K562 (cell line): ENCODE data around the gene TIMM17A. TPM values are rescaled to one million over a fixed set of nuclear protein-coding genes. Genes with fewer than 3 reads are reported as not detected.

Source experiments
- BDP1 ChIP-seq: IDR thresholded peaks from 3 replicates; pipeline ENCODE4 v1.6.1; 2011; ENCODE audit not compliant: insufficient read length, insufficient read depth
- FOXK2 ChIP-seq, 2 experiments: fragments of 450-650 bp; IDR thresholded peaks in 1 of 2; conservative IDR thresholded peaks in 1 of 2; 2 replicates each; pipeline ENCODE4 v1.6.1; 2016; ENCODE audit warnings: low read depth in 2 of 2, mild to moderate bottlenecking in 1 of 2
- HDAC8 ChIP-seq: fragments of 450-650 bp; IDR thresholded peaks from 2 replicates; pipeline ENCODE4 v1.6.1; 2016; ENCODE audit warnings: mild to moderate bottlenecking, missing genetic modification characterization, moderate library complexity, missing compliant biosample characterization
- KLF10 ChIP-seq: fragments of 250-450 bp; sonication (Bioruptor Pico); IDR thresholded peaks from 2 replicates; pipeline ENCODE4 v1.6.1; 2021; ENCODE audit warnings: matching md5 sums
- MTF1 ChIP-seq: fragments of 250-450 bp; sonication (Bioruptor Pico); IDR thresholded peaks from 2 replicates; pipeline ENCODE4 v1.9.0; 2021; ENCODE audit warnings: moderate library complexity, mild to moderate bottlenecking, inconsistent platforms, borderline replicate concordance
- NBN ChIP-seq: fragments of 450-650 bp; IDR thresholded peaks from 2 replicates; pipeline ENCODE4 v1.6.1; 2016; ENCODE audit warnings: low read depth, mild to moderate bottlenecking
- PTRF ChIP-seq: fragments of 450-650 bp; IDR thresholded peaks from 2 replicates; pipeline ENCODE4 v1.6.1; 2016; ENCODE audit warnings: mild to moderate bottlenecking, missing genetic modification characterization, missing compliant biosample characterization
- RBM14 ChIP-seq: fragments of 200-400 bp; formaldehyde crosslinking; IDR thresholded peaks from 2 replicates; pipeline ENCODE4 v1.6.1; 2018; ENCODE audit warnings: low read depth, mild to moderate bottlenecking, low read length, moderate library complexity, borderline replicate concordance; ENCODE audit not compliant: insufficient read depth
- RBM25 ChIP-seq: fragments of 200-400 bp; formaldehyde crosslinking; IDR thresholded peaks from 2 replicates; pipeline ENCODE4 v1.6.1; 2018; ENCODE audit warnings: low read length, low read depth, moderate library complexity; ENCODE audit not compliant: severe bottlenecking
- STAT5B ChIP-seq: fragments of 250-450 bp; sonication (Bioruptor Pico); IDR thresholded peaks from 2 replicates; pipeline ENCODE4 v1.8.0; 2021; ENCODE audit warnings: mild to moderate bottlenecking, inconsistent platforms
- TCF7 ChIP-seq: sonication (generic); IDR thresholded peaks from 2 replicates; pipeline ENCODE4 v1.6.1; 2016; ENCODE audit warnings: antibody characterized with exemption, borderline replicate concordance
- ZNF695 ChIP-seq: fragments of 450-650 bp; formaldehyde crosslinking; IDR thresholded peaks from 2 replicates; pipeline ENCODE4 v1.4.0; 2020; ENCODE audit warnings: mild to moderate bottlenecking, moderate library complexity
- ZNF76 ChIP-seq: fragments of 250-450 bp; sonication (Bioruptor Pico); IDR thresholded peaks from 2 replicates; pipeline ENCODE4 v1.4.0; 2020; ENCODE audit warnings: mild to moderate bottlenecking, moderate library complexity, borderline replicate concordance
- ZNF778 ChIP-seq: fragments of 450-650 bp; formaldehyde crosslinking; IDR thresholded peaks from 2 replicates; pipeline ENCODE4 v1.4.0; 2020; ENCODE audit warnings: mild to moderate bottlenecking, moderate library complexity
- polyA plus RNA-seq, 8 experiments: library from polyadenylated mRNA; depleted of rRNA in 4 of 8; stranded (reverse) in 5 of 8; unstranded in 3 of 8; fragments of >200 nt; fragmentation: Nextera tagmentation in 2 of 8; fragmentation: Illumina TruSeq in 1 of 8; extraction: Ambion mirVana in 2 of 8; extraction: Trizol in 1 of 8; gene quantifications; 2 replicates each; pipeline versions ENCODE4 v1.2.1 to v1.2.3, GENCODE V29; 2011 to 2014; ENCODE audit warnings: inconsistent platforms in 1 of 8, missing spikeins in 1 of 8
- total RNA-seq, 7 experiments: library from RNA; depleted of rRNA in 6 of 7; stranded (reverse); fragments of >200 nt in 6 of 7; fragmentation: Illumina TruSeq in 2 of 7; extraction: Trizol in 2 of 7; gene quantifications; 2 replicates each; pipeline versions ENCODE4 v1.2.1 to v1.2.3, GENCODE V29; 2011 to 2021; ENCODE audit warnings: low replicate concordance in 1 of 7
- TF ChIP-seq, protein P1 (sequence below): sonication (generic); formaldehyde crosslinking; IDR thresholded peaks from 2 replicates; pipeline ENCODE4 v1.8.1; 2023; ENCODE audit warnings: mild to moderate bottlenecking, missing genetic modification reagents
- TF ChIP-seq, protein P2 (sequence below): fragments of 250-450 bp; sonication (Bioruptor Pico); IDR thresholded peaks from 2 replicates; pipeline ENCODE4 v1.5.1; 2021; ENCODE audit warnings: mild to moderate bottlenecking
- TF ChIP-seq, protein P3 (sequence below): sonication (generic); formaldehyde crosslinking; IDR thresholded peaks from 2 replicates; pipeline ENCODE4 v1.8.1; 2023; ENCODE audit warnings: mild to moderate bottlenecking, missing genetic modification reagents
- TF ChIP-seq, protein P4 (sequence below), 2 experiments: fragments of 250-450 bp in 1 of 2; fragments of 450-650 bp in 1 of 2; sonication (Bioruptor Pico) in 1 of 2; IDR thresholded peaks; 2 replicates each; pipeline versions ENCODE4 v1.6.1 to v1.8.0; 2016 to 2021; ENCODE audit warnings: mild to moderate bottlenecking in 2 of 2, moderate library complexity in 2 of 2, missing compliant biosample characterization in 1 of 2, missing genetic modification characterization in 1 of 2

The TIMM17A gene
- total and polyA plus RNA-seq, 9 of the 15 experiments (the other 6 are each of a cell fraction or from before 2014, with no cell fraction given), result 116 to 744 (median 180) TPM

DNA sequence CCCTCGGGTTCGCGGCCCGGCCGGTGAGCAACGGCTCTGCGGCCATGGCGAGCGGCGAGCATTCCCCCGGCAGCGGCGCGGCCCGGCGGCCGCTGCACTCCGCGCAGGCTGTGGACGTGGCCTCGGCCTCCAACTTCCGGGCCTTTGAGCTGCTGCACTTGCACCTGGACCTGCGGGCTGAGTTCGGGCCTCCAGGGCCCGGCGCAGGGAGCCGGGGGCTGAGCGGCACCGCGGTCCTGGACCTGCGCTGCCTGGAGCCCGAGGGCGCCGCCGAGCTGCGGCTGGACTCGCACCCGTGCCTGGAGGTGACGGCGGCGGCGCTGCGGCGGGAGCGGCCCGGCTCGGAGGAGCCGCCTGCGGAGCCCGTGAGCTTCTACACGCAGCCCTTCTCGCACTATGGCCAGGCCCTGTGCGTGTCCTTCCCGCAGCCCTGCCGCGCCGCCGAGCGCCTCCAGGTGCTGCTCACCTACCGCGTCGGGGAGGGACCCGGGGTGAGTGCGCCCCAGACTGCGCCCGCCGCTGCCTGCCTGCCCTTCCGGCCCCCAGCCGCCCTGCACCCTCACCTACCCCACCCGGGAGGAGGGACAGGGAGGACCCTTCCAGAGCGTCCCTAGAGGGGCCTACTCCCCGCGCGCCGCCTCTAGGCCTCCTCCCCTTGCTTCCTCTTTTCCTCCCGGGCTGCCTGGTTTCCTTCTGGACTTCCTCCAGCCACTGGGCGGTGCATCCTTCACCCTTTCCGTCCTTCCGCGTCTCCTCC is 27.5 kb downstream of the TIMM17A start, which contains the start of gene RNPEP (continued):
- TF ChIP-seq HDAC8 (tag) (no peak; the same call in 1 of the 2 replicates), RBM14 (0 out of 2 replicates have a peak, but pooled peaks have one; percentile 30), MTF1 (CRISPR knock-in tag) (no peak), ZNF695 (no peak), NBN (peak; percentile 95), FOXK2 (conservative IDR thresholded peaks at IDR 0.05 in 1 of 2, IDR thresholded peaks at IDR 0.05 in 1 of 2; ENCODE audit: low read depth in 2 of 2) (peak; percentile 58 to 71; a peak in 2 of 4 replicates), BDP1 (no peak), PTRF (no peak), KLF10 (CRISPR knock-in tag) (no peak), ZNF76 (peak; percentile 76; the same call in 1 of the 2 replicates), STAT5B (CRISPR knock-in tag) (no peak), TCF7 (0 out of 2 replicates have a peak, but pooled peaks have one; percentile 52), RBM25 (peak; percentile 34), ZNF778 (no peak)
- TF ChIP-seq, protein P1, sequence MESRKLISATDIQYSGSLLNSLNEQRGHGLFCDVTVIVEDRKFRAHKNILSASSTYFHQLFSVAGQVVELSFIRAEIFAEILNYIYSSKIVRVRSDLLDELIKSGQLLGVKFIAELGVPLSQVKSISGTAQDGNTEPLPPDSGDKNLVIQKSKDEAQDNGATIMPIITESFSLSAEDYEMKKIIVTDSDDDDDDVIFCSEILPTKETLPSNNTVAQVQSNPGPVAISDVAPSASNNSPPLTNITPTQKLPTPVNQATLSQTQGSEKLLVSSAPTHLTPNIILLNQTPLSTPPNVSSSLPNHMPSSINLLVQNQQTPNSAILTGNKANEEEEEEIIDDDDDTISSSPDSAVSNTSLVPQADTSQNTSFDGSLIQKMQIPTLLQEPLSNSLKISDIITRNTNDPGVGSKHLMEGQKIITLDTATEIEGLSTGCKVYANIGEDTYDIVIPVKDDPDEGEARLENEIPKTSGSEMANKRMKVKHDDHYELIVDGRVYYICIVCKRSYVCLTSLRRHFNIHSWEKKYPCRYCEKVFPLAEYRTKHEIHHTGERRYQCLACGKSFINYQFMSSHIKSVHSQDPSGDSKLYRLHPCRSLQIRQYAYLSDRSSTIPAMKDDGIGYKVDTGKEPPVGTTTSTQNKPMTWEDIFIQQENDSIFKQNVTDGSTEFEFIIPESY (CRISPR knock-in tag), result peak; percentile 74; the same call in 1 of the 2 replicates
- TF ChIP-seq, protein P2, sequence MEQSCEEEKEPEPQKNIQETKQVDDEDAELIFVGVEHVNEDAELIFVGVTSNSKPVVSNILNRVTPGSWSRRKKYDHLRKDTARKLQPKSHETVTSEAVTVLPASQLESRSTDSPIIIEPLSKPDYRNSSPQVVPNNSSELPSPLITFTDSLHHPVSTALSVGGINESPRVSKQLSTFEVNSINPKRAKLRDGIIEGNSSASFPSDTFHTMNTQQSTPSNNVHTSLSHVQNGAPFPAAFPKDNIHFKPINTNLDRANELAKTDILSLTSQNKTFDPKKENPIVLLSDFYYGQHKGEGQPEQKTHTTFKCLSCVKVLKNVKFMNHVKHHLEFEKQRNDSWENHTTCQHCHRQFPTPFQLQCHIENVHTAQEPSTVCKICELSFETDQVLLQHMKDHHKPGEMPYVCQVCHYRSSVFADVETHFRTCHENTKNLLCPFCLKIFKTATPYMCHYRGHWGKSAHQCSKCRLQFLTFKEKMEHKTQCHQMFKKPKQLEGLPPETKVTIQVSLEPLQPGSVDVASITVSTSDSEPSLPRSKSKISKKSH, result 0 out of 2 replicates have a peak, but pooled peaks have one; percentile 10
- TF ChIP-seq, protein P3, sequence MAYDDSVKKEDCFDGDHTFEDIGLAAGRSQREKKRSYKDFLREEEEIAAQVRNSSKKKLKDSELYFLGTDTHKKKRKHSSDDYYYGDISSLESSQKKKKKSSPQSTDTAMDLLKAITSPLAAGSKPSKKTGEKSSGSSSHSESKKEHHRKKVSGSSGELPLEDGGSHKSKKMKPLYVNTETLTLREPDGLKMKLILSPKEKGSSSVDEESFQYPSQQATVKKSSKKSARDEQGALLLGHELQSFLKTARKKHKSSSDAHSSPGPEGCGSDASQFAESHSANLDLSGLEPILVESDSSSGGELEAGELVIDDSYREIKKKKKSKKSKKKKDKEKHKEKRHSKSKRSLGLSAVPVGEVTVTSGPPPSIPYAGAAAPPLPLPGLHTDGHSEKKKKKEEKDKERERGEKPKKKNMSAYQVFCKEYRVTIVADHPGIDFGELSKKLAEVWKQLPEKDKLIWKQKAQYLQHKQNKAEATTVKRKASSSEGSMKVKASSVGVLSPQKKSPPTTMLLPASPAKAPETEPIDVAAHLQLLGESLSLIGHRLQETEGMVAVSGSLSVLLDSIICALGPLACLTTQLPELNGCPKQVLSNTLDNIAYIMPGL (CRISPR knock-in tag), result peak; percentile 31
- TF ChIP-seq, protein P4, sequence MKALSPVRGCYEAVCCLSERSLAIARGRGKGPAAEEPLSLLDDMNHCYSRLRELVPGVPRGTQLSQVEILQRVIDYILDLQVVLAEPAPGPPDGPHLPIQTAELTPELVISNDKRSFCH (CRISPR knock-in tag; IDR thresholded peaks at IDR 0.05), result no peak
- TF ChIP-seq, protein P4 (tag; IDR thresholded peaks at IDR 0.05), result peak; percentile 56; the same call in 1 of the 2 replicates
